WI38 (cell line): ENCODE measurements around the gene DET1.

Source experiments
- H3K4me3 ChIP-seq: 2 replicates; pipeline ENCODE4 v1.5.1; 2011; ENCODE audit warnings: low read depth, mild to moderate bottlenecking, control low read depth, low read length
- TF ChIP-seq, protein P1 (sequence below): IDR thresholded peaks from 2 replicates; pipeline ENCODE4 v1.5.1; 2012; ENCODE audit warnings: low read depth, mild to moderate bottlenecking, control low read depth, low read length

Gene DET1

DNA sequence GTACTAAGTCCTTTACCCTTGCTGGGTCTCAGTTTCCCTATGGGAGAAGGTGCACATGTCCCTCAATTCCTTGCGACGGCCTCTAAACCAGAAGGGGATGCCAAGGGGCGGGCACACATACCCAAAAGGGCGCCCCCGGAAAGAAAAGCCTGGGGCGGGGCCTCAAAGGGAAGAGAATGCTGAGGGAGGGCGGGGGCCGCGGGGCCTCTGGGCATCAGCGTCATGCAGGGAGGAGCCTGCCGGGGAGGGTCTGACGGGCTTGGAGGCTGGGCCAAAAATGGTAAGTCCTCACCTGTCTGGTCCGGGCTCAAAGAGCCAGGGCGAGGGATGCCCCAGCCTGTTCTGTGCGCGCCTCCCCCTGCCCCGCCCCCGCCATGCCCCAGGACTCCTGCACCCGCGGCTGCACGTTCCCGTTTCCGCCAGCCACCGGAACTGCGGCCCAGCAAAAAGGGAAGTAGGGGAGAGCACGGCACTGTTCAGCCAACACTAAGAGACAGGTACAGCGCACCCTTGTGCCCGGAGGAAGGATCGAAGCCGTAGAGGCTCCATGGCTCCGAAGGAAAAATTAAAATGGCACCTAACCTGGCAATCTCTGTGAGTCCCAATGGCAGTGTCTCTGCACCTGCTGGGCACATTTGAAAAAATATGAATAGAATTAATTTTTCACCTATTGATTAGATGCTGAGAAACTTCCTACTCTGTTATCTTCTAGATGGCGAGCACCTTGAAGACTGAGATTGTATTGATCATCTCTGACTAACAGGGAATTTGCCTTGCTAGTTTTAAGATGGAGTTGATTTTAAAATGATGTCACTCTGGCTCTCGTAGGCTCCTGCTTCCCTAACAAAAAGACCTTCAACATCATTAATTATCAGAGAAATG, at the start of gene DET1:
TSS of gene DET1 (minus strand) at position 434 of the 882 bp plus-strand sequence. CDS start 14,976 bp downstream, outside the sequence.
- TF ChIP-seq, protein P1, sequence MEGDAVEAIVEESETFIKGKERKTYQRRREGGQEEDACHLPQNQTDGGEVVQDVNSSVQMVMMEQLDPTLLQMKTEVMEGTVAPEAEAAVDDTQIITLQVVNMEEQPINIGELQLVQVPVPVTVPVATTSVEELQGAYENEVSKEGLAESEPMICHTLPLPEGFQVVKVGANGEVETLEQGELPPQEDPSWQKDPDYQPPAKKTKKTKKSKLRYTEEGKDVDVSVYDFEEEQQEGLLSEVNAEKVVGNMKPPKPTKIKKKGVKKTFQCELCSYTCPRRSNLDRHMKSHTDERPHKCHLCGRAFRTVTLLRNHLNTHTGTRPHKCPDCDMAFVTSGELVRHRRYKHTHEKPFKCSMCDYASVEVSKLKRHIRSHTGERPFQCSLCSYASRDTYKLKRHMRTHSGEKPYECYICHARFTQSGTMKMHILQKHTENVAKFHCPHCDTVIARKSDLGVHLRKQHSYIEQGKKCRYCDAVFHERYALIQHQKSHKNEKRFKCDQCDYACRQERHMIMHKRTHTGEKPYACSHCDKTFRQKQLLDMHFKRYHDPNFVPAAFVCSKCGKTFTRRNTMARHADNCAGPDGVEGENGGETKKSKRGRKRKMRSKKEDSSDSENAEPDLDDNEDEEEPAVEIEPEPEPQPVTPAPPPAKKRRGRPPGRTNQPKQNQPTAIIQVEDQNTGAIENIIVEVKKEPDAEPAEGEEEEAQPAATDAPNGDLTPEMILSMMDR: peak; percentile 75
- H3K4me3 ChIP-seq: peak within 1 kb of the TSS; percentile 80

GRCh38 chr15:88591384-88591783, 44.9 kb upstream of the DET1 start:
- TF ChIP-seq, protein P1: no peak
- H3K4me3 ChIP-seq: no peak overlapping the region

DNA sequence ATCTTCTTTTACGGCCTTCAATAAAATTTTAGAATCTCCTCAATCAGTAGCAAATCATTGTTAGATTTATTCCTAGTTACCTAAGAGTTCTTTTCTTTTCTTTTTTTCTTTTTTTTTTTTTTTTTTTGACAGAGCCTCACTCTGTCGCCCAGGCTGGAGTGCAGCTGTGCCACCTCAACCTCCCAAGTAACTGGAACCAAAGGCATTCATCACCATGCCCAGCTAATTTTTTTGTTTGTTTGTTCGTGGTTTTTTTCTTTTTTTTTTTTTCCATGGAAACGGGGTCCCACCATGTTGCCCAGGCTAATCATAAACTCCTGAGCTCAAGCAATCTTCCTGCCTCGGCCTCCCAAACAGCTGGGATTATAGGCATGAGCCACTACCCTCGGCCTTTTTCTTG, 44.3 kb upstream of the DET1 start:
- no peak overlapping the region for H3K4me3 ChIP-seq
- TF ChIP-seq, protein P1: no peak

DNA sequence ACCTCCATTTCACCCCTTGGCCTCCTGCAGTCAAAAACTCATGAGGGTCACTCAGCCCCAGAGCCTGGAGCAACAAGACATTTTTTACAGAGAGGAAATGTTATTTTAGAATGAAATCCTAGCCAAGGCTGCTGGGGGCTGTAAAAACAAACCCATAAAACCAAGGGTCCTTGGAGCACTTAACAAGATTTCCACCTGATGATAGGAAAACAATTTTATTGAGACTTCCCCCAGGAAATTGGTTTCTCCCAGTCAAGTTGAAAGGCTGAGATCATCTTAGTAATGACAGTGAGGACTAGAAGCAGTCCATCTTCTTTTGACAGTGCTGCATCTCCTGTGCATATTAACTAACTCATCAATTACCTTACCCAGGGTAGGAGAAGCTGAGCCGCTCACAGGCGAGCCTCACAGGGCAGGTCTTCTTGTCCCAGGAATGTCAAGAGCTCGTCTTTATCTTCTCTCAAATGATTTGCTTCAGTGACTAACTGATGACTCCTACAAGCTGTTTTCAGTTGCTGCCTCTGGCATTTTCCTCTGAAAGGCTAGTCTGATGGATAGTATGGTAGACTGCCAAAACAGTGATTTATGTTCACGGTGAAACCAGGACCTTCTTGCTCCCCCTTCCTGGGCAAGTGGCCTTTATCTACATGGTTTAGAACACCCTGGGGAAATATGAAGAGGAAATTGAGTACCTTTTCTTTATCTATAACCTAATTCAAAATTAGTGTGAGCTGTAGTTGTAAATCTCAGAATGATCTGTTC, 40.1 kb upstream of the DET1 start:
- TF ChIP-seq, protein P1: no peak
- H3K4me3 ChIP-seq: no peak overlapping the region

DNA sequence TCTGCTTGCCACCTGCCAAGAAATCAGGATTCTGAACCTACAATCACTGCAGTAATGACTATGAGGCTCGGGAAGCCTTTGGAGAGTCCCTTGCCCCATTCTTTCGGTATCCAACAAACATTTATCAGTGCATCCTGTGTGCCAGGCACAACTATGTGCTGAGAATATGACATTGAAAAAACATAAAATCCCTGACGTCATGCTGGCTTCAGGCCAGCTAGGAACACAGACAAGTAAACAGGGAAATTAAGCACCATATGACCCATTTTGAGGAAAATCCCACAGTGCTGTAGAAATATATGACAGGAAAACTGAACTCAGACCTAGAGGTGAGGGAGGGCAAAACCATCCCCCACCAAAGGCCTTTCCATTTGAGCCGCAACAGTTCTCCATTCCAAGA, 34.1 kb upstream of the DET1 start:
- TF ChIP-seq, protein P1: no peak
- no peak overlapping the region for H3K4me3 ChIP-seq

GRCh38 chr15:88579322-88579721, 32.8 kb upstream of the DET1 start:
- no peak overlapping the region for H3K4me3 ChIP-seq
- TF ChIP-seq, protein P1: no peak

DNA sequence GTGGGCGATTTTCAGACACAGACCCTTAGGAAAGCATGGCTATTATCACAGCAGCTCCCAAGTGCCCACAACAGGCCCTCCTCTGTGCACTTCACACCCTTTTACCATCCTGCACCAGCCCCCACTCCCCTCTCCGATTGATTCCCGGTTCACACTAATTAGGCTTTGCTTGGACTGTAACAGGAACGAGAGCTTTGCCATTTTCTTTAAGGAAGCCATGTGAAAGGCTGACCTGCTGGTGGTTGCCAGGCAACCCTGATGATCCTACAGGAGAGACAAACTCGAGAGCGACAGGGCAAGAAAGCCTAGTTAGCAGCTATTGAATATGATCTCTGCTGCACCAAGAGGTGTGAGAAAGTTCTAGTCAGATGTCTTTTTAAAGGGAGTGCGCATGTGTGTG, 28.2 kb upstream of the DET1 start:
- TF ChIP-seq, protein P1: no peak
- H3K4me3 ChIP-seq: no peak overlapping the region
